C4-2B (cell line): Measurements from ENCODE around the gene TREX2.

Experiments
- H3K27ac ChIP-seq: fragments of 450-650 bp; 2 replicates; pipeline ENCODE4 v1.5.1; 2017
- ZFX ChIP-seq: fragments of 450-650 bp; IDR thresholded peaks from 2 replicates; pipeline ENCODE4 v1.6.1; 2017
- TF ChIP-seq, protein P1 (sequence below): fragments of 450-650 bp; conservative IDR thresholded peaks from 2 replicates; pipeline ENCODE4 v1.5.1; 2017; ENCODE audit warnings: mild to moderate bottlenecking

The TREX2 gene

DNA sequence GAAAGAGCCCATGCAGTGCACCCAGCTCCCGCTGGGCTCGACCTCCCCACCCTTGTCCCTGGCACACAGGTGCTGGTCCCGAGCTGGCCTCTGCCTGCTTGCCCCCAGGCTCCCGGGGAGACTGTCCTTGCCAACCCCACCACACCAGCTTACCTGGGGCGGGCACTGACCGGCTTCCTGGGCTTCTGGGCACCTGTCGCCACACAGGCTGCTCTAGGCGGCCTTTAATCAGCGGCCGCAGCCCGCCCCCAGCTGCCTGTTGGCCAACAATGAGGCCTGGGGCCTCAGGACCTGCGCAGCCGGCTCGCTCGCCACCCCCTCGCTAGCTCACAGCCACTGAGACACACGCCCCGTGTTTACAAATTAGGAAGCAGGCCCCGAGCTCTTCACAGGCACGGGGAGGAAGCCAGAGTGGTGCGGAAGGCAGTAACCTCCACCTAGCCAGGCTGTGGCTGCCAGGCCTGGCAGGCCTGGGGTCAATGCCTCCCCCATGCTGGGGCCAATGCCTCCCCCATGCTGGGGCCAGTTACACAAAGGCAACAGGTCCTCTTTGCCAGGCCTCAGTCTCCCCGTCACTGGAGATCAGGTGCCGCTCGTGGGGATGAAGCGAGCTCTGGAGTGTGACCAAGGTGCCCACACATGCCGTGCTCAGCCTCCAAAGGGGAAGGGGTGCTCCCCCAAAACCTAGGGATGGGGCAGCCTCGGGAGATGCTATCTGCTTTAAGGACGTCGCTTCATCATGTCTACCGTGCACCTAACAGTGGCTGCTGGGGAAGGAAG lies at the start of gene TREX2:
Gene TREX2 (minus strand): TSS at position 201 of the 780 bp plus-strand sequence. CDS start 626 bp downstream, outside the sequence.
- TF ChIP-seq ZFX, result no peak
- TF ChIP-seq, protein P1, sequence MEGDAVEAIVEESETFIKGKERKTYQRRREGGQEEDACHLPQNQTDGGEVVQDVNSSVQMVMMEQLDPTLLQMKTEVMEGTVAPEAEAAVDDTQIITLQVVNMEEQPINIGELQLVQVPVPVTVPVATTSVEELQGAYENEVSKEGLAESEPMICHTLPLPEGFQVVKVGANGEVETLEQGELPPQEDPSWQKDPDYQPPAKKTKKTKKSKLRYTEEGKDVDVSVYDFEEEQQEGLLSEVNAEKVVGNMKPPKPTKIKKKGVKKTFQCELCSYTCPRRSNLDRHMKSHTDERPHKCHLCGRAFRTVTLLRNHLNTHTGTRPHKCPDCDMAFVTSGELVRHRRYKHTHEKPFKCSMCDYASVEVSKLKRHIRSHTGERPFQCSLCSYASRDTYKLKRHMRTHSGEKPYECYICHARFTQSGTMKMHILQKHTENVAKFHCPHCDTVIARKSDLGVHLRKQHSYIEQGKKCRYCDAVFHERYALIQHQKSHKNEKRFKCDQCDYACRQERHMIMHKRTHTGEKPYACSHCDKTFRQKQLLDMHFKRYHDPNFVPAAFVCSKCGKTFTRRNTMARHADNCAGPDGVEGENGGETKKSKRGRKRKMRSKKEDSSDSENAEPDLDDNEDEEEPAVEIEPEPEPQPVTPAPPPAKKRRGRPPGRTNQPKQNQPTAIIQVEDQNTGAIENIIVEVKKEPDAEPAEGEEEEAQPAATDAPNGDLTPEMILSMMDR, result no peak

GRCh38 chrX:153495362-153495751 lies 49.5 kb upstream of the TREX2 start:
- TF ChIP-seq, protein P1, result no peak
- no peak for TF ChIP-seq ZFX
- H3K27ac ChIP-seq, result no peak overlapping the region

More for the DNA sequence above, at the start of gene TREX2:
- H3K27ac ChIP-seq, result no peak within 1 kb of the TSS

GRCh38 chrX:153494541-153495361 lies 48.9 kb upstream of the TREX2 start, which contains the start of gene BGN:
TSS of gene BGN (plus strand) at chrX:153494980. CDS start at chrX:153504632, 9,652 bp downstream.
- H3K27ac ChIP-seq, result no peak within 1 kb of the TSS
- TF ChIP-seq, protein P1, result no peak
- no peak for TF ChIP-seq ZFX

DNA sequence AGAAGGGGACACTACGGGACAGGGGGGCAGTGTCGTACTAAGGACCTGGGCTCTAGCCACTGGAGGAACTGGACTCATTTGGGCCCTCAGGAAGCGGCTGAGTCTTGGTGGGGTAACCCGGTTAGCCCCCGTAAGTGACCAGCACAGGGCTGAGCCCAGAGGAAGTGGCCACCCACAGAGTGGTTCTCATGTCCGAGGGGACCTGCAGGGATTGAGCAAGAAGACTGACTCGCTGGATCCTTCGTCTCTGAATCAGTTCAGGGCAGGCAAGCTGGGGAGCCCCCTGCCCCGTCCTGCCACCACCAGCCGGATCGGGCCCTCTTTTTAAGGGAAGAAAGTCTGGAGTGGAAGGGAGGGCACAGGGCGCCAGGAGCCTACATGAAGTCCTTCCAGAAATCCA lies 48.2 kb upstream of the TREX2 start:
- no peak for TF ChIP-seq ZFX
- TF ChIP-seq, protein P1, result no peak
- no peak overlapping the region for H3K27ac ChIP-seq

- TF ChIP-seq, protein P1, result no peak
- no peak for TF ChIP-seq ZFX
- no peak overlapping the region for H3K27ac ChIP-seq
Measured at GRCh38 chrX:153493085-153493484, 47.2 kb upstream of the TREX2 start.

DNA sequence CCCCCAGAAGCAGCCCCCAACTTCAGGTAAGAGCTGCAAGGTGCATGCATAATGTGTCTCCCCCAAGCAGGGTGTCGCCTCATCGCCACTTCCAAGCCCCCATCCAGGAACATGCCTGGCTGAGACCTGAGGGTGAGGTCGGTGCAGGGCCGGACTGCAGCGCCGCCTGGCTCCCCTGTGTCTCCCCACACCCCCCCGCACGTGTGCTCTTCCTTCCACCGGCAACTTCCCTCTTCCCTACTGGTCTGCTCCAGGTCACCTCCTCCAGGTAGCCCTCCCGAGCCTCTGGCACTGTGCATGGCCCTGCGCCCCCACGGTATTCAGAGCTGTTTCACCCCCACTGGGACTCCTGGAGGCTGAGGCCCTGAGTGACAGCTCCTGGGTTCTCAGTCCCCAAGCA lies 46.7 kb upstream of the TREX2 start:
- no peak overlapping the region for H3K27ac ChIP-seq
- no peak for TF ChIP-seq ZFX

- TF ChIP-seq, protein P1, result no peak
- no peak for TF ChIP-seq ZFX
- H3K27ac ChIP-seq, result no peak overlapping the region
Measured at GRCh38 chrX:153491918-153492317, 46.1 kb upstream of the TREX2 start.
